Measurements from ENCODE around the gene ZNF778.
"Not testable (repeated sequence)": the region's sequence is repeated elsewhere in the genome, so short reads cannot be mapped to it uniquely, and the experiment has no call there.

ZNF778 gene

GRCh38 chr16:89253548-89254287, 36.2 kb downstream of the ZNF778 start:
- no peak overlapping the region for H3K27ac Mint-ChIP-seq
- no peak overlapping the region for H3K4me3 Mint-ChIP-seq
- peaks cover 6% of the 10 kb centered on the region for H3K27me3 Mint-ChIP-seq
- peaks cover 3% of the 10 kb centered on the region for H3K36me3 Mint-ChIP-seq
- H3K4me1 Mint-ChIP-seq: peaks cover 20% of the 10 kb centered on the region
- no peaks in the 10 kb centered on the region for H3K9me3 Mint-ChIP-seq

- no peaks in the 10 kb centered on the region for H3K9me3 Mint-ChIP-seq
- peaks cover 7% of the 10 kb centered on the region for H3K27me3 Mint-ChIP-seq
Observed at GRCh38 chr16:89256651-89257254, 39.2 kb downstream of the ZNF778 start.

GRCh38 chr16:89257281-89257731, 39.8 kb downstream of the ZNF778 start:
- Mint-ChIP-seq H3K4me1 (peaks cover 16% of the 10 kb centered on the region), H3K27me3 (peaks cover 7% of the 10 kb centered on the region), H3K36me3 (no peaks in the 10 kb centered on the region), H3K4me3 (peak overlapping the region; percentile 53), H3K27ac (peak overlapping the region; percentile 17), H3K9me3 (no peaks in the 10 kb centered on the region)

More at GRCh38 chr16:89256651-89257254, 39.2 kb downstream of the ZNF778 start:
- Mint-ChIP-seq H3K27ac (no peak overlapping the region), H3K4me1 (peaks cover 18% of the 10 kb centered on the region), H3K36me3 (no peaks in the 10 kb centered on the region), H3K4me3 (peak overlapping the region; percentile 68)

- peak overlapping the region; percentile 53 for H3K4me3 Mint-ChIP-seq
- H3K4me1 Mint-ChIP-seq: peaks cover 16% of the 10 kb centered on the region
- H3K36me3 Mint-ChIP-seq: no peaks in the 10 kb centered on the region
- peaks cover 7% of the 10 kb centered on the region for H3K27me3 Mint-ChIP-seq
- H3K9me3 Mint-ChIP-seq: no peaks in the 10 kb centered on the region
- H3K27ac Mint-ChIP-seq: peak overlapping the region; percentile 20
Observed at GRCh38 chr16:89257757-89258465, 40.4 kb downstream of the ZNF778 start.

- not testable (repeated sequence) for H3K4me3 Mint-ChIP-seq
Observed at GRCh38 chr16:89259901-89260300, 42.4 kb downstream of the ZNF778 start.

GRCh38 chr16:89261691-89262563, 44.4 kb downstream of the ZNF778 start:
- H3K4me1 Mint-ChIP-seq: peaks cover 11% of the 10 kb centered on the region
- H3K9me3 Mint-ChIP-seq: no peaks in the 10 kb centered on the region
- no peaks in the 10 kb centered on the region for H3K36me3 Mint-ChIP-seq
- no peak overlapping the region for H3K4me3 Mint-ChIP-seq
- H3K27ac Mint-ChIP-seq: peak overlapping the region; percentile 25
- peaks cover 6% of the 10 kb centered on the region for H3K27me3 Mint-ChIP-seq

More at GRCh38 chr16:89259901-89260300, 42.4 kb downstream of the ZNF778 start:
- H3K9me3 Mint-ChIP-seq, H3K27me3 Mint-ChIP-seq, H3K36me3 Mint-ChIP-seq, H3K27ac Mint-ChIP-seq: not testable (repeated sequence)
- peaks cover 16% of the 10 kb centered on the region for H3K4me1 Mint-ChIP-seq

- no peaks in the 10 kb centered on the region for H3K9me3 Mint-ChIP-seq
- H3K27ac Mint-ChIP-seq: peak overlapping the region; percentile 12
- H3K4me3 Mint-ChIP-seq: no peak overlapping the region
- no peaks in the 10 kb centered on the region for H3K27me3 Mint-ChIP-seq
- no peaks in the 10 kb centered on the region for H3K36me3 Mint-ChIP-seq
- H3K4me1 Mint-ChIP-seq: no peaks in the 10 kb centered on the region
Observed at GRCh38 chr16:89264800-89265550, 47.5 kb downstream of the ZNF778 start.

GRCh38 chr16:89265647-89266046, 48.1 kb downstream of the ZNF778 start:
- H3K27ac Mint-ChIP-seq: no peak overlapping the region
- H3K9me3 Mint-ChIP-seq: no peaks in the 10 kb centered on the region
- H3K4me1 Mint-ChIP-seq: no peaks in the 10 kb centered on the region
- H3K36me3 Mint-ChIP-seq: no peaks in the 10 kb centered on the region
- no peaks in the 10 kb centered on the region for H3K27me3 Mint-ChIP-seq
- H3K4me3 Mint-ChIP-seq: no peak overlapping the region

GRCh38 chr16:89266521-89267134, 49.1 kb downstream of the ZNF778 start:
- Mint-ChIP-seq H3K9me3 (no peaks in the 10 kb centered on the region), H3K27me3 (no peaks in the 10 kb centered on the region), H3K27ac (no peak overlapping the region), H3K36me3 (no peaks in the 10 kb centered on the region), H3K4me1 (peaks cover 1% of the 10 kb centered on the region), H3K4me3 (no peak overlapping the region)

- H3K4me1 Mint-ChIP-seq, H3K9me3 Mint-ChIP-seq, H3K36me3 Mint-ChIP-seq, H3K4me3 Mint-ChIP-seq, H3K27ac Mint-ChIP-seq, H3K27me3 Mint-ChIP-seq: not testable (repeated sequence)
Observed at GRCh38 chr16:89267746-89268145, 50.2 kb downstream of the ZNF778 start.

GRCh38 chr16:89268585-89268984, 51.1 kb downstream of the ZNF778 start:
- Mint-ChIP-seq H3K4me1 (peaks cover 4% of the 10 kb centered on the region), H3K27ac (no peak overlapping the region), H3K4me3 (no peak overlapping the region), H3K9me3 (no peaks in the 10 kb centered on the region), H3K36me3 (peaks cover under 1% of the 10 kb centered on the region), H3K27me3 (no peaks in the 10 kb centered on the region)

- H3K27me3 Mint-ChIP-seq: no peaks in the 10 kb centered on the region
- H3K4me3 Mint-ChIP-seq: no peak overlapping the region
- no peak overlapping the region for H3K27ac Mint-ChIP-seq
- peaks cover 3% of the 10 kb centered on the region for H3K36me3 Mint-ChIP-seq
- peaks cover 4% of the 10 kb centered on the region for H3K4me1 Mint-ChIP-seq
- no peaks in the 10 kb centered on the region for H3K9me3 Mint-ChIP-seq
Observed at GRCh38 chr16:89268987-89269735, 51.7 kb downstream of the ZNF778 start.

GRCh38 chr16:89269805-89270665, 52.5 kb downstream of the ZNF778 start:
- Mint-ChIP-seq H3K27me3 (no peaks in the 10 kb centered on the region), H3K4me3 (no peak overlapping the region), H3K4me1 (peaks cover 4% of the 10 kb centered on the region), H3K27ac (no peak overlapping the region), H3K36me3 (peaks cover 3% of the 10 kb centered on the region), H3K9me3 (no peaks in the 10 kb centered on the region)
